ENCODE data around the gene AHSP.

GRCh38 chr16:31504159-31504558 lies 23.5 kb upstream of the AHSP start:
- no peak for TF ChIP-seq CTCF (IDR thresholded peaks at IDR 0.05)
- TF ChIP-seq POLR2A (IDR thresholded peaks at IDR 0.05), result no peak
- TF ChIP-seq EP300 (IDR thresholded peaks at IDR 0.05), result no peak

Measured in ovary (tissue), 3 donors.